ENCODE measurements around the gene NELFCD.

DNA sequence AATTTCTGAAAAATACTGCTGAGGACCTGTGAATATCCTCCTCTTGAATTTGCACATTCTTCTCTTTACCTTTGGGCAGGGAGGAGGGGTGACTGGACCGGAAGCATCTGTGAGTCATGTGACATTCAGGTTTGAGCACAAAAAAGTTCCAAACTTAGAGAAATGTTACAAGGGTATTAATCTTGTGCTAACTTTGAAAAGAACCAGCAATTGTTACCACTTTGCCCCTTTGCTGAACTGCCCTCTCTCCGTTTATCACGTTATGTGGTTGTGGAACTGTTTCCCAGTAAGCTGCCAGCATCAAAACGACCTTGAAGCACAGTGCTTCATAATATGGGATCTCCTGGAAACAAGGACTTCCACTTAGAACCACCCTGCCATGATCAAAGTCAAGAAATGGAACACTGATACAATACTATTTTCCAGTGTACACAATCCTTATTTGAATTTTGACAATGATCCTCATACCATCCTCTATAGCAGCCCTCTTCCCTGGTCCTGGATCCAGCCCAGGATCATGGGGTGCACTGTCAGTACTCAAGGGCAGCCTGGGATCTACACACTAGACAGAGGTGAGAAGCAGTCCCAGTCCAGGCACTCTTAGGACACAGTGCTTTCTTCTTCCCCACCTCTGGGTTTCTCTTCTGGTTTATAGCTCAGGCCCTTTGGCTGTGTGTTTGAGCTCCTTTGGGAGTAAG, 35.9 kb downstream of the NELFCD start:
- TF ChIP-seq, protein P1, sequence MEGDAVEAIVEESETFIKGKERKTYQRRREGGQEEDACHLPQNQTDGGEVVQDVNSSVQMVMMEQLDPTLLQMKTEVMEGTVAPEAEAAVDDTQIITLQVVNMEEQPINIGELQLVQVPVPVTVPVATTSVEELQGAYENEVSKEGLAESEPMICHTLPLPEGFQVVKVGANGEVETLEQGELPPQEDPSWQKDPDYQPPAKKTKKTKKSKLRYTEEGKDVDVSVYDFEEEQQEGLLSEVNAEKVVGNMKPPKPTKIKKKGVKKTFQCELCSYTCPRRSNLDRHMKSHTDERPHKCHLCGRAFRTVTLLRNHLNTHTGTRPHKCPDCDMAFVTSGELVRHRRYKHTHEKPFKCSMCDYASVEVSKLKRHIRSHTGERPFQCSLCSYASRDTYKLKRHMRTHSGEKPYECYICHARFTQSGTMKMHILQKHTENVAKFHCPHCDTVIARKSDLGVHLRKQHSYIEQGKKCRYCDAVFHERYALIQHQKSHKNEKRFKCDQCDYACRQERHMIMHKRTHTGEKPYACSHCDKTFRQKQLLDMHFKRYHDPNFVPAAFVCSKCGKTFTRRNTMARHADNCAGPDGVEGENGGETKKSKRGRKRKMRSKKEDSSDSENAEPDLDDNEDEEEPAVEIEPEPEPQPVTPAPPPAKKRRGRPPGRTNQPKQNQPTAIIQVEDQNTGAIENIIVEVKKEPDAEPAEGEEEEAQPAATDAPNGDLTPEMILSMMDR (IDR thresholded peaks at IDR 0.05; ENCODE audit: poor library complexity, severe bottlenecking): no peak
- no peak for TF ChIP-seq EZH2 (IDR thresholded peaks at IDR 0.05; ENCODE audit: borderline replicate concordance, insufficient read depth, low read length, poor library complexity, severe bottlenecking)
- TF ChIP-seq POLR2AphosphoS5 (IDR thresholded peaks at IDR 0.05): no peak
- TF ChIP-seq RAD21 (conservative IDR thresholded peaks at IDR 0.05): no peak
- TF ChIP-seq, protein P2, sequence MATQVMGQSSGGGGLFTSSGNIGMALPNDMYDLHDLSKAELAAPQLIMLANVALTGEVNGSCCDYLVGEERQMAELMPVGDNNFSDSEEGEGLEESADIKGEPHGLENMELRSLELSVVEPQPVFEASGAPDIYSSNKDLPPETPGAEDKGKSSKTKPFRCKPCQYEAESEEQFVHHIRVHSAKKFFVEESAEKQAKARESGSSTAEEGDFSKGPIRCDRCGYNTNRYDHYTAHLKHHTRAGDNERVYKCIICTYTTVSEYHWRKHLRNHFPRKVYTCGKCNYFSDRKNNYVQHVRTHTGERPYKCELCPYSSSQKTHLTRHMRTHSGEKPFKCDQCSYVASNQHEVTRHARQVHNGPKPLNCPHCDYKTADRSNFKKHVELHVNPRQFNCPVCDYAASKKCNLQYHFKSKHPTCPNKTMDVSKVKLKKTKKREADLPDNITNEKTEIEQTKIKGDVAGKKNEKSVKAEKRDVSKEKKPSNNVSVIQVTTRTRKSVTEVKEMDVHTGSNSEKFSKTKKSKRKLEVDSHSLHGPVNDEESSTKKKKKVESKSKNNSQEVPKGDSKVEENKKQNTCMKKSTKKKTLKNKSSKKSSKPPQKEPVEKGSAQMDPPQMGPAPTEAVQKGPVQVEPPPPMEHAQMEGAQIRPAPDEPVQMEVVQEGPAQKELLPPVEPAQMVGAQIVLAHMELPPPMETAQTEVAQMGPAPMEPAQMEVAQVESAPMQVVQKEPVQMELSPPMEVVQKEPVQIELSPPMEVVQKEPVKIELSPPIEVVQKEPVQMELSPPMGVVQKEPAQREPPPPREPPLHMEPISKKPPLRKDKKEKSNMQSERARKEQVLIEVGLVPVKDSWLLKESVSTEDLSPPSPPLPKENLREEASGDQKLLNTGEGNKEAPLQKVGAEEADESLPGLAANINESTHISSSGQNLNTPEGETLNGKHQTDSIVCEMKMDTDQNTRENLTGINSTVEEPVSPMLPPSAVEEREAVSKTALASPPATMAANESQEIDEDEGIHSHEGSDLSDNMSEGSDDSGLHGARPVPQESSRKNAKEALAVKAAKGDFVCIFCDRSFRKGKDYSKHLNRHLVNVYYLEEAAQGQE (IDR thresholded peaks at IDR 0.05; ENCODE audit: borderline replicate concordance): no peak
- no peak for TF ChIP-seq SMC3 (conservative IDR thresholded peaks at IDR 0.05; ENCODE audit: poor library complexity)
- TF ChIP-seq TAF1 (IDR thresholded peaks at IDR 0.05; ENCODE audit: low read depth): no peak
- TF ChIP-seq EP300 (conservative IDR thresholded peaks at IDR 0.05; ENCODE audit: poor library complexity, severe bottlenecking): no peak
- no peak for TF ChIP-seq MXI1 (conservative IDR thresholded peaks at IDR 0.05; ENCODE audit: poor library complexity, severe bottlenecking)
